Fibroblast of skin of left quadriceps (primary cell): ENCODE measurements around the gene IGSF9B.

ENCODE experiments used
- DNase-seq, 2 experiments: peaks; one replicate each; pipeline ENCODE4 v3.0.0-alpha.2; 2013; ENCODE audit warnings: low read depth in 2 of 2

IGSF9B gene

DNA sequence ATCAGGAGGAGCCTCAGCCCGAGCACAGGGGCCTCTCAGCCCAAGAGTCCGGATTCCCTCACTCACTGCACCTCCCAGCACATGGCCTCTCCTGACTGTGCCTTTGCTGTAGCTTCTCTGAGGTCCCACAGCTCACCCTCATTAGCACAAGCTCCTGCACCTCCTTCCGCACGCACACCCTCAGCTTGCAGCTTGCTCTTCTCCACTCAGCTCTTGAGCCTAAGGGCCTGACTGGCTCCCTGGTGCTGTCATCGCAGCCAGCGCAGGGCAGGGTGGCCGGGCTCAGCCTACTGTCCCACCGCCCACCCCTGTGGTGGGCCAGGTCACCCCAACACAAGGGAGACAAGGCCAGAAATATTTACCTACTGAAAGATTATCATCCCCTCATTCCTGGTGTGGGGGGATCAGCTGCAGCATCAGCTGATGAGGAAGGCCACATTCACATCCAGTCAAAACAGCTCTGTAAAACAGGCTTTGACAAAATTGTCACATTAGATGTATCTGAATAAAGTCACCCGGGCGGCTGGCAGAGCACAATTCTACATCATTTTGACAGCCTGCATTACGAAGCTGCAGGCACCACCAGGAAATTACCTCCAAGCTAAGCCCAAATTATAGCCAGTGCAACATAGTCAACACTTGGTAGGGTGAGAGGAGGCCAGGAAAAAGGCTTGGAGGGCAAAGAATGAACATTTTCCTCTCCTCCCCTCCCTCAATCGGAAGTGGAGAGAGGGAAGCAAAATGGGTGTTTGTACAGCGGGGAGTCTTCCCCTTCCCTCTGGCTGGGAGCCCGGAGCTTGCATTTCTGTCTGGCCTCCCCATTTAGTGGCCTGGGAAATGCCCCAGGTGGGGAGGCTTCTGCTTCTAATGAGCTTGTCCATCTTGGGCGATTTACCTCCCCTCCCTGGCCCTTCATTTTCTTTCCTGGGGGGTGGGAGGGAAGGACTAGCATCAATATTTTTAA lies 29.5 kb upstream of the IGSF9B start:
- no peak for DNase-seq

DNA sequence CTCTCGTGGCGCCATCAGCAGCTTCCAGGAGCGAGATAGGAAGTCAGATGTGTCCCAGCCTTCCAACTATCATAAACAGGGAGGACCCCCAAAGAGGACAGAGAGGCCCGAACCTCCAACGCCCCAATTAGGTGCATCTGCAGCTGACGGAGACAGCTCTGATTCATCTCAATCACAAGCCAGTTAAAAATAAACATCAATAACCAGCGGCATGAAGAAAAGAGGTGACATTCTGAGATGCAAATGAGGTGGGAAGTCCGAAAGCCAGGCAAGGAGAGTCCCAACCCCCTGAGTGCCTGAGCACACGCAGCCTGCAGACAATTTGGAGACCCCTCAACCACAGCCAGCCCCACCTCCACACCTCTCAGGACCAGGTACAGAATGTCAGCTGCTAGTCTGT lies 28.1 kb upstream of the IGSF9B start:
- no peak for DNase-seq

DNA sequence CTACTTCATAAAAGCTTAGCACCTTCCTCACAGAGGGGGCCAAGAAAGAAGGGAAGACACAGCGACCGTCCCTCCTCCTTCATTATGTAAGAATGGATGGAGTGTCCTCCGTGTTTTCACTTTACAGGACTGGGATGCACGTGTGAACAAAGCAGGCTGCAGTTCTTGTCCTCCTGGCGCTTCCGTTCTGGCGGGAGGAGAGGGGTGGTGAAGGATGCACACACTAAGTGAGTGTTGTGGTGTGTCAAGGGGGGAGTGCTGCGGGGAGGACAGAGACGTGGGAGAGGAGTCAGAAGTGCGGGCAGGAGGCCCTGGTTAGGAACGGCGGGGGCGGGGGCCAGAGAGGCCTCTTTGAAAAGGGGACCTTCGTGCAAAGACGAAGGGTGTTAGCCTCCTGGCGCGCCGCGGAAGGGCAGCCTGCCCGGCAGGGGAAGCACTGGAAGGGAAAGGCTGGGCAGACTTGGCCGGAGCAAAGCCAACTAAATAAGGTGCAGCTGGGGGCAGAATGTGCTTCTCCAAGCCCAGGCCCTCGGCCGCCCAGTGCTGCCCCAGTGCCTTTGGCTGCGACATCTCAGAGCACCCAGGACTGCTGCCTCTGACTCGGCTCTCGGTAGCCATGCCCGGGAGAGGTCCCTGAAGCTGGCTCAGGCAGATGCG lies 27.0 kb upstream of the IGSF9B start:
- DNase-seq = no peak

DNA sequence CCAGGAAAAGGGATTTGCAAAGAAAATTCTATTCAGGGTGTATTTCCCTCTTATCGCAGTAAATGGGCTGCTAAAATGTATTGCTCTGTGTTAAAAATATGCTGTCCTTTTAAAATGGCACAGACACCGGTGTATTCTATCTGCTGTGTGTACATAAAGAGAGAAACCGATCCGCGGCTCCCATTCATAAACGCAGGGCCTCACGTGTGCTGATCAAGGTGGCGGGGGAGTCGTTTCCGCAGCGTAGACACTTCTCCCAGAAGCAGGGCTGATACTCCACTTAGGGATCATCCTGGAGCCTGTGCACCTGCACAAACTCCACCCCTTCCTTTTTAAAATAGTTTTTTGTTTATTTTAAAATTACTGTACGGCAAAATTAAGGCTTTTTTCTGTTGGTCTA lies 26.1 kb upstream of the IGSF9B start:
- DNase-seq = no peak

DNA sequence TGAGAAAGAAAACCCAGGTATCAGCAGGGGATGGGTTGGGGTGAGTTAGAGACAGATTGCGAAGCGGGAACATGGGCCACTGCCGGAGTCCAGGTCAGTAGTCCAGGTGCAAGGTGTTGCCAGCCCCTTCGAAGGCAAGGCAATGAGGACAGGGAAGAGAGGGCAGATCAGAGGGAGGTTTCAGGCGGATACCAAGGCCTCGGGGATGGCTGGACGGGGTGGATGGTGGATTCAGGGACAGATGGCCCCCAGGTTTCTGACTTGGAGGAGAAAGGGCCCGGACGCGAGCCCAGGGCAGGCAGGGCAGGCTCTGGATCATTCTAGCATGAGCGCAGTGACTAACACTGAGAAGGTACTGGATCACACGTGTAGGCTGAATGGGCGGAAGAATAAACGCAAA lies 25.4 kb upstream of the IGSF9B start:
- no peak for DNase-seq

DNA sequence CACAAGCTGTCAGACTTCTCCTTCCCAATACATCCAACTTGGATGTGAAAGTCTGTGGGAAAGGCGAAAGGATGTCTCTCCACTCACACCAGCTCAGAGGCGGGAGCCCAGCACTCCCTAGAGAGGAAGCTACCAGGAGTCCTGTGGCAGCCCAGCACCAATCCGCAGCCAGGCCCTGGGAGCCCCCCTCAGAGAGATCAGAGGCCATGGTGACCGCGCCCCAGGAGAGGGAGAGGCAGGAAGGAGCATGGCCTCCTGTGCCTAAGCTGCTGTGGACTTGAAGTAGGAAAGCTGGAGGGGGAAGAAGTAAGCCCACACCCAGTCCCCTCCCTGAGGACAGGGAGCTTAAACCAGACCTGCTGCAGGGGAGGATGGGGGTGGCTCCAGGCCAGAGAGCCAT lies 24.4 kb upstream of the IGSF9B start:
- no peak for DNase-seq

DNA sequence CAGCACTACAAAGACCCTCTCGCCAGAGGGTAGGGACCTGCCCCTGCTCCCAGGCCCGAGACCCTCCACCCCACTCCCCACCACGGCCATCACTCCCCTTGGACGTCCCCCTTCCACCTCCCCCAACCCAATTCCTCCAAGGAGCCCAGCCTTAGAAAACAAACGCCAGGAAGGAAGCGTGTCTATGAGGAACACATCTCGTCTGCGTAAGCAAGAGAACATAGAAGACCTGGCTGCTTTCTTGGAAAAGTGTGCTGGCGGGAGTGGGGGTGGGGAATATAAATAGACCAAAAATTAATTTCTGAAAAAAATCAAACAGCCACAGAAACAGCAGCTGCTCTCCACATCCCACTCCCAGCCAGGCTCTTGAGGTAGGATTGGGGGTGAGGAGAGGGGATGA lies 23.9 kb upstream of the IGSF9B start:
- DNase-seq = no peak

DNA sequence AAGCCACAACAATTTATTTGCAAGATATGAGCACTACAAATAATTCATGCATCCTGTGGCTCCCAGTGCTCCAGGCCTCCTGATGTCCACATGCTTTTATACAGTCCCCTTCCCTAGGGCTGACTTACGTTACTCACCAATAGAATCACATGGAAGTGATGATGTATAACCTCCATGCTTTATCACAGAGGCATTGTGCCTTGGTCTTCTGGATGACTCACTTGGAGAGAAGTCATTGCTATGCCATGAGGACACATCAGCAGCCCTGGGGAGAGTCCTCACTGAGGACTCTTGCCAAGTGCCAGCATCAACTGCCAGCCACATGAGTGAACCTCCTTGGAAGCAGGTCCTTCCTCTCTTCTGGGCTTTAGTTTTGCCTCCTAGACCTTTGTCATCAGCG lies 22.0 kb upstream of the IGSF9B start:
- DNase-seq = no peak

DNA sequence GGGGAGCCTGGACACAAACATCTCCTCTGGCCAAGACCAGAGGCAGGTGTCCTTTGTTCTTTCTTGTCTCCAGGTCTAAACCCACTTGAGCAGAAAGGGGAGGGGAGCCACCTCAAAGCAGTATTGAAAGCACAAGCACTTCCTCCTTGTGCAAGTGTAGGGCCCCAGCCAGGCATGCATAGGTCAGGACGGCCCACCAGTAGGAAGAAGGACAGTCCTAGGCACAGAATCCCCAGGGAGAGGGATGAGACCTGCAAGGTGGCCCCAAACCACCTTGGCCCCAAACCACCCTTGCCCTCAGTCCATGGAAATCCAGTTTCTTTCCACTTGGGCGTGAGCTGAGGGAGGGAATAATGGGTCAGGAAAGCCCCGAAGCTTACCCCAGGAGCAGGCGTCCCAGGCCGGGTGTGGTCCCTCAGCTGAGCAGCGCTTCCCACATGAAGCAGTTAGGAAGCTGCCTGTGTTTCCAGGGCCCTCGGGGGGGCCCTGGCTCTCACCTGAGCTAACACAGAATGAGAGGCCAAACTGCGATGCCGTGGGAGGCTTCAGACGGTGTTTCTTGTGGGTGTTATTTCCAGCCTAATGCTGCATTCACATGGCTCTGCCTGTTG lies 20.4 kb upstream of the IGSF9B start:
- no peak for DNase-seq

DNA sequence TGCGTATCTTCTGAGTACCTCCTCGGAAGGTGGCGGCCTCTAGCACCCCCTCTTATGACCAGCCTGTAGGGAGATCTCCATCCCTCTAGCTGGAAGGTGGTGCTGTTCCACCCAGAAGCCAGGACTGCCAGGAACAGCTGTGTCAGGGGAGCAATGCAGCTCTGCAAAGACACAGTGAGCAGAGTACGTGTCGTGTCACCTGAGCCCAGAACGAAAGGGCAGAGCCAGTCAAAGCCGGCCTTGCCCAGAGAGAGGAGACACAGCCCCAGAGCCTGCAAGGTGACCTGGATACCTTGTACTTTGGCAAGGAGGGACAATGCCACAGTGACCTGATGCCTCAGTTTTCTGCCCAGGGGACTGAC lies 18.7 kb upstream of the IGSF9B start:
- no peak for DNase-seq

DNA sequence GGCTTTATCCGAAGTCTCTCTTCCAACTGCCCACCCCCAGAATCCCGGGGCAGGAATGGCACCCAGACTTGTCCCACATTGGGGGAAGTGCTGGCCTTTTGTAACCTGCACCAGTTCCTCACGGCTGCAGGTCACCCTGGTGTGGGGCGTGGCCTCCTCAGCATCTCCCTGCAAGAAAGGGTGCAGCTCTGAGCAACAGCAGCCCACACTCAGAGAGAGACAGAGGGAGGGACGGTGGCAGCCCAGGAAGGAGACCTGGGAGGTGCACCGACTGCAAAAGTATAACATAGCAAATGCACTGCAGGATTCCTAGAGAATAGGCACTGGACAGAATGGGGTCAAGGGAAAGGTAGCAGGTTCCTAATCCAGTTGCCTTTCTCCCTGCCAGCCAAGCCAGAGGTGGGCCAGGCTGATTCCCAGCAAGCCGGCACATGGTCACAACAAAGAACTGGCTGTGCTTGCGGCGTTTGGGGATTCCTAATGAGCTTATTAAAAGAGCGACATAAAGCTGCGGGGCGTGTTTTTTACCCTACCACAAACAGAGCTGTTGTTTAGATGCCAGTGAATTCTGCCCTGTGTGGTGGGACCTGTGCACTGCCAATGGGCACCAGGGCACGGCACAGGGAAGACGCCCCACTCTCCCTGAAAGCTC lies 18.2 kb upstream of the IGSF9B start:
- no peak for DNase-seq

DNA sequence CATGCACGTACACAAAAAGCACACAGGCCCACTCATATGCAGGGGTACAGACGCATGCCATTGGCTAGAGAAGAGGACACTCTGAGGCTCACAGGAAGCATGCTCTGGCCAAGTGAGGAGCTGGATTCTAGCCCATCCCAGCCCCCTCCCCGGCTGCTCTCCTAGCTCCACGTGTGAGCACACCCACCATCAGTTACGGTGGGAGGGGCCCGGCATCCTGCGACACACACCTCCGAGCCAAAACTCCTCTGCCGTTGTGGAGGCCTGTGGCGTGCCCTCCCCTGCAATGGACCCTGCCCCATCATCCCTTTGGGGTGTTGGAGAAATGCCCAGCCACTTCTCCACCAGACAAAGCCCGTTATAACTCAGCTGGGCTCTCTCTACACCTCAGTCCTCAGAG lies 15.1 kb upstream of the IGSF9B start:
- no peak for DNase-seq

DNA sequence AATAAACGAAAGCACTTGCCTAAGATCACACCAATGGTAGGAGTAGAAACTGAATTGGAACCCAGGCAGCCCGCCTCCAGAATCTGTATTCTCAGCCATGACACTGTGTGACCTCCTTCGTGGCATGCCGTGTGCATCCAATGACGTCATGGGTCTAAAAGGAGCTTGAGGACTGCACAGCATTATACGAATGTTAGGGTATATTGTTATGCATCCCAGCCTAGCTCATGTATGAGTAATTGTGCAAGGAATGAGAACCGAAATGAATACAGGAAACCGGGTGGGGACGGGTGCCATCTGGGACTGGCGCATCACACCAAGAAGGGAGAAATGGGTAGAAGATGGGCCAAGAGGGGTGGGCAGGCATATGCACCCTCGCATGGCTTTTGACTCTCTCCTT lies 12.3 kb upstream of the IGSF9B start:
- DNase-seq = no peak

DNA sequence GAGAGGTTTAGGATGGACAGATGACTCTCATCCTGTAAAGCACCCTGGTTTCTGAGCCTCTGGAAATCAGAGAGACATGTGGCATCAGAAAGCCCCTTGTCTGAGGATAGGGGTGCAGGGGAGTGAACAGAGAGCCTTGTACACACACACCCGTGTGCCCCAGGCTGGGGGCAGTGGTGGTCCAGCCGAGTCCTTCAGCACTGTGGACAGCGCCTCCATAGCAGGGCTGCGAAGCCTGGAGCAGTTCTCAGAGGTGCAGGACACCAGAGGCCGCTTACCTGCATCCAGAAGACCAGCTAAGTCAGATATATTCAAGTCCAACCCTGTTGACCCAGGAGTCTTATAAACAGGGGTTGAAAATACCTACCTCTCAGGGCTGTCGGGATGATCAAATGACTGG lies 11.5 kb upstream of the IGSF9B start:
- DNase-seq = no peak

DNA sequence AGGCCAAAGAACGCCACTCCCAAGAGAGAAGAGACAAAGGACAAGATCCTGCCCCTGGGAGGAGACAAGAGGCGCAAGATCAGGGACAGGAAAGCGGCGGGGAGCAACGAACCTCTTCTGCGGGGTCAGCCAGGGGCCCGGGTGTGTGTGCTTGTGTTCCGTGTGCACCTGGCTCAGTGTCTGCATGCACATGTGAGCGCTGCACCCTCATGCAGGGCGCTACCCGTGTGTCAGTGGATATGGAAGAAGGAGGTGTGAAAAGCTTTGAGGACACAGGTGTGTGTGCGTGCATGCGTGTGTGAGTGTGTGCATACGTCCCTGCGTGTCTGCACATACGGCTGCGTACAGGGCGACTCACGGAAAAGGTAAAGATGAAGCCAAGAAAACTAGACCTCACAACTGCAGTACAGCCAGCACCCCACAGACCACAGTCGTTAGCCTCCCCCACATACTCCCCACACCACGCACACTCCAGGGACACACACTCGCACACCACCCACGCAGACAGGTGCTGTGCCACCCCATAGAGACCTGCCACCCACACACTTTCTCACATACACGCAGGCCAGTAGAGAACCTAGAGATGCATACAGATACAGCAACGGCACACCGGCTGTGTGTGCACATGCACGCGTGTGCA lies 11.0 kb upstream of the IGSF9B start:
- DNase-seq = no peak

DNA sequence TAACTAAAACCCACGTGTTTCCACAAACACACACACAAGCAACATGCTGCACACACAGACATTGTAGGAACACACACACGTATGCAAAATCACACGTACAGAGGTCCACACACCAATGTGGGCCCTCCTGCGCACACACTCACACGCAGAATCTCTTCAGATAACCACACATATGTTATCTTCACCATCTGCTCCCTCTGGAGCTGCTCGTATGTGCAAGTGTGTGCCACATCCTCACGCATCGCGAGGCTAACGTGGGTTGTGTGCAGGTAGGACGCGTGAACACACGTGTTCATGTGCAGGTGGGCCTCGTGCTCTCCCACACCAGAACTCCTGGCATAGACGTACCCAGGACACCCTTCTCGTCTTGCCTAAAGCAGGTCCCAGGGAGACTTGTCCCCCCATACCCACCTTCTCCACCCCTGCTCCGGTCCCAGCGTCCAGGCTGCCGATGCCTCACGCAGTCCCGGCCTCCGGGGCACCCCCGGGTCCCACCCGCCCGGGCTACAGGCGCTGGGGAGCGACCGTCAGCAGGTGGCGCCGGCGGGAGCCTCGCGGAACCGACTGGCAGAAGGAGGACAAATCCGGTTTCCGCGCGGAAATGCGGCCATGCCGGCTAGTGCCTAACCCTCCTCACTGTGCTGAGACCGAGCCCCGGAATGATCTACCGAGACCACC lies 10.3 kb upstream of the IGSF9B start:
- no peak for DNase-seq

DNA sequence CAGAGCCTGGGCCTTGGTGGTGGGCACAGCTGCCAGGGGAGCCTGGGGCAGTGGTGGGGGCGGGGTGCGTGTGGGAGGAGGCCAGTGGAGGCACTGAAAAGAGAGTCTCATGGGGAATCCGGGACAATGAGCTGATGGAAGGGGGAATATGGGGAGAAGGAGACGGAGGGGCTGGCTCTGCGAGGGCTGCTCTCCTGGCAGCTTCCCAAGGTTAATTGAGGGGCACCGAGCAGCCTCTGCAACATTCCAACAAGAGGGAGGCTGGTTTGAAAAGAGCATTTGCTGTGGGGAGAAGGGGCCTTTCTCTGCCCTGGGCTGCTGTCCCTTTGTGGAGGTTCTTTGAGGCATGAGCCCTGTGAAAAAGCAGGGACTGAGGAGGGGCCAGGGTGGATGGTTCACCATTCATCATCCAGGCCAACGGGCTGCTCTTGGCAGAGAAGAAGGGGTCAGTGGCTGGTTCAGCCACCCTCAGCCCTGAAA lies 9.4 kb upstream of the IGSF9B start:
- no peak for DNase-seq

DNA sequence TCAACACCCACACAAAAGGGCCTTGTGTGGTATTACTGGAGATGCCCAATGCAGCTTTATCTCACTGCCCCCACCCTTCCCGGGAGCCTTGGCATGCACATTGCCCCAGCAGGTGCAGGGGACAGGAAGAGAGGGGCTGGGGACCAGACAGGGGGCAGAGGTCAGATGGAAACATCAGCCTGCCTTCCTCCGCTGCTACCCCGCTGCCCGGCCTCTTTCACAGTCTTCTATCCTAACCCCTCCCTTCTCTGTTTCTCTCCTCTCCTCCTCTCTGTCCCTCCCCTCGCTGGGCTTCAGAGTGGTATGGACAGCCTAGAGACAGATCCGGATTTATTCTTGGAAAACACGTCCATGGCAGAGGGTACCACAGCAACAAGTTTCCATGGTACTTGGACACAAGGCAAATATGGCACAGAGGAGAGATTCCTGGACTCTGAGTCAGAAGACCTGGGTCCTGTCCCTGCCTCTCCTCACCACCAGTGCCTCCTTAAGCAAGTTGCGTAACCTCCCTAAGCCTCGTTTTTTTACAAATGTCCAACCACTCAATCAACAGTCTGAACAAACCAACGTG lies 8.3 kb upstream of the IGSF9B start:
- no peak for DNase-seq

DNA sequence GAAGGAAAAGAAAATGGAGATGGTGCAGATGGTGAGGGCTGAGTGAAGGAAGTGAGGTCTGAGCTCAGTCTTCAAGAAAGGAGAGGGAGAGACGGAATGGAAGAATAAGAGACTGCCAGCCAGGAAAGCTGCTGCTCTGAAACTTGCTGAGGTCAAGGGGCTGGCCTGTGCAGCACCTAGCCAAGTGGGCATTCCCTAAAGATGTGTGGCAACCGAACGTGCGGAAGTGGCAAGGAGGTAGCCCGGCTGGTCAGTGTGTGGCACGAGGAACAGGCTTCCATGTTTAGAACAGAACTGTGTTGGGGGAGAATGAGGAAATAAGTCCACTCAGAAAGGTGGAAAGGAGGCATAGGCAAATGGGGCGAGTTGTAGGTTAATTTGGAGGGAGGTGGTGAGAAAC lies 7.6 kb upstream of the IGSF9B start:
- DNase-seq = no peak

DNA sequence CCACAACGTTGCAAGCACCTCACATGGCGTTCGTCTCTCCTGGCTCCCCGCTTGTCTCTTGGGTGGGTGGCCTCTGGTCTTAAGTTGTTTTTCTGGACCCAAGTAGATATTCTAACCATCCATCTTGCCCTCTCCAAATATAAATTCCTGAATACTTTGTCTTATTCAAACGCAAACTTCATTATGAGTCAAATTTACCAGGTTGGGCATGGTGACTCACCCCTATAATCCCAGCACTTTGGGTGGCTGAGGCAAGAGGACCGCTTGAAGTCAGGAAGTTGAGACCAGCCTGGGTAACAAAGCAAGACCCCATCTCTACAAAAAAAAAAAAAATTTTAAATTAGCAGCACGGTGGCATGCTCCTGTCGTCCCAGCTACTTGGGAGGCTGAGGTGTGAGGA lies 5.1 kb upstream of the IGSF9B start:
- no peak for DNase-seq

DNA sequence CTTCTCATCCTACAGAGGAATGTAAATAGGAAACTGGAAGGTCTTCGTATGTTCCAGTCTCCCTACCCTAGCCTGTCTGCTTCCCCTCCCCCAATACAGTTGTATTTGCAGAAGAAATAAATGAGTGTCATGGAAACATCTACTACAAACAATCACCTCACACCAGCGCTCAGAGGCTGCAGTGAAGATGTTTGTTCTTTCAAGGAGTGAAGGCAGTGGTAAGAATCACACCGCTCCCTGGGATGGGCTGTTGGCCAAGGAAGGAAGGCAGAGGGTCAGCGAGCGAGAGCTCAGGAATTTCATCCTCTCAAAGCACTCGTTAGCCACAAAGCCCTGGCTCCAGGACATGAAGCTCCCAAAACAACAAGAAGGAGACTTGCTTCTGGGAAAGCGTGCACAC lies 1.1 kb upstream of the IGSF9B start:
- DNase-seq = no peak
